HEK293 (cell line): Measurements from ENCODE around the gene AGMAT.

Experiments
- BCL11B ChIP-seq: fragments of 450-650 bp; formaldehyde crosslinking; IDR thresholded peaks from 2 replicates; pipeline ENCODE4 v1.5.1; 2016; ENCODE audit warnings: low read depth, missing biosample characterization, missing genetic modification characterization
- HOXD13 ChIP-seq: sonication (generic); formaldehyde crosslinking; IDR thresholded peaks from 2 replicates; pipeline ENCODE4 v1.8.0; 2022; ENCODE audit warnings: missing genetic modification reagents, borderline replicate concordance
- MYNN ChIP-seq: fragments of 450-650 bp; formaldehyde crosslinking; IDR thresholded peaks from 2 replicates; pipeline ENCODE4 v1.5.1; 2016; ENCODE audit warnings: missing biosample characterization, missing genetic modification characterization, borderline replicate concordance
- OVOL3 ChIP-seq: fragments of 450-650 bp; formaldehyde crosslinking; IDR thresholded peaks from 2 replicates; pipeline ENCODE4 v1.5.1; 2016; ENCODE audit warnings: missing biosample characterization, missing genetic modification characterization
- REPIN1 ChIP-seq: fragments of 450-650 bp; formaldehyde crosslinking; IDR thresholded peaks from 2 replicates; pipeline ENCODE4 v1.5.1; 2017; ENCODE audit warnings: missing biosample characterization, missing genetic modification characterization, low read depth
- SCRT2 ChIP-seq: fragments of 450-650 bp; formaldehyde crosslinking; IDR thresholded peaks from 2 replicates; pipeline ENCODE4 v1.5.1; 2016; ENCODE audit warnings: missing biosample characterization, missing genetic modification characterization
- SP2 ChIP-seq: fragments of 450-650 bp; formaldehyde crosslinking; IDR thresholded peaks from 2 replicates; pipeline ENCODE4 v1.5.1; 2016; ENCODE audit warnings: missing biosample characterization, missing genetic modification characterization
- ZBTB48 ChIP-seq: fragments of 450-650 bp; formaldehyde crosslinking; IDR thresholded peaks from 2 replicates; pipeline ENCODE4 v1.5.1; 2016; ENCODE audit warnings: missing biosample characterization, missing genetic modification characterization
- ZBTB7A ChIP-seq: fragments of 450-650 bp; formaldehyde crosslinking; IDR thresholded peaks from 2 replicates; pipeline ENCODE4 v1.5.1; 2016; ENCODE audit warnings: low read depth, missing biosample characterization, missing genetic modification characterization
- ZBTB8A ChIP-seq: fragments of 450-650 bp; formaldehyde crosslinking; IDR thresholded peaks from 2 replicates; pipeline ENCODE4 v1.5.1; 2016; ENCODE audit warnings: missing biosample characterization, missing genetic modification characterization
- ZFHX2 ChIP-seq: fragments of 450-650 bp; formaldehyde crosslinking; conservative IDR thresholded peaks from 2 replicates; pipeline ENCODE4 v1.5.1; 2016; ENCODE audit warnings: missing biosample characterization, missing genetic modification characterization
- ZFP3 ChIP-seq: fragments of 450-650 bp; formaldehyde crosslinking; IDR thresholded peaks from 2 replicates; pipeline ENCODE4 v1.5.1; 2016; ENCODE audit warnings: low read depth, missing biosample characterization, missing genetic modification characterization
- ZFP37 ChIP-seq: fragments of 450-650 bp; formaldehyde crosslinking; IDR thresholded peaks from 2 replicates; pipeline ENCODE4 v1.5.1; 2016; ENCODE audit warnings: missing biosample characterization, missing genetic modification characterization
- ZNF214 ChIP-seq: fragments of 450-650 bp; formaldehyde crosslinking; IDR thresholded peaks from 2 replicates; pipeline ENCODE4 v1.5.1; 2017; ENCODE audit warnings: missing biosample characterization, mild to moderate bottlenecking, missing genetic modification characterization, borderline replicate concordance
- ZNF248 ChIP-seq: fragments of 450-650 bp; formaldehyde crosslinking; IDR thresholded peaks from 2 replicates; pipeline ENCODE4 v1.5.1; 2017; ENCODE audit warnings: missing biosample characterization, missing genetic modification characterization
- ZNF426 ChIP-seq: fragments of 450-650 bp; formaldehyde crosslinking; IDR thresholded peaks from 2 replicates; pipeline ENCODE4 v1.5.1; 2017; ENCODE audit warnings: missing biosample characterization, missing genetic modification characterization, mild to moderate bottlenecking, inconsistent platforms, moderate library complexity
- ZNF529 ChIP-seq: fragments of 450-650 bp; formaldehyde crosslinking; IDR thresholded peaks from 2 replicates; pipeline ENCODE4 v1.5.1; 2017; ENCODE audit warnings: missing genetic modification characterization, missing biosample characterization; ENCODE audit not compliant: insufficient replicate concordance
- ZNF548 ChIP-seq: fragments of 450-650 bp; formaldehyde crosslinking; IDR thresholded peaks from 2 replicates; pipeline ENCODE4 v1.5.1; 2016; ENCODE audit warnings: missing biosample characterization, missing genetic modification characterization
- ZNF560 ChIP-seq: fragments of 450-650 bp; formaldehyde crosslinking; IDR thresholded peaks from 2 replicates; pipeline ENCODE4 v1.5.1; 2017; ENCODE audit warnings: missing biosample characterization, missing genetic modification characterization, borderline replicate concordance
- ZNF600 ChIP-seq: fragments of 450-650 bp; formaldehyde crosslinking; IDR thresholded peaks from 2 replicates; pipeline ENCODE4 v1.5.1; 2016; ENCODE audit warnings: missing biosample characterization, missing genetic modification characterization
- ZNF610 ChIP-seq: fragments of 450-650 bp; formaldehyde crosslinking; IDR thresholded peaks from 2 replicates; pipeline ENCODE4 v1.5.1; 2016; ENCODE audit warnings: missing biosample characterization, missing genetic modification characterization, borderline replicate concordance
- ZNF707 ChIP-seq: fragments of 450-650 bp; formaldehyde crosslinking; IDR thresholded peaks from 2 replicates; pipeline ENCODE4 v1.5.1; 2016; ENCODE audit warnings: missing biosample characterization, missing genetic modification characterization
- ZNF785 ChIP-seq: fragments of 450-650 bp; formaldehyde crosslinking; IDR thresholded peaks from 2 replicates; pipeline ENCODE4 v1.5.1; 2016; ENCODE audit warnings: missing biosample characterization, missing genetic modification characterization
- ZNF791 ChIP-seq: fragments of 450-650 bp; formaldehyde crosslinking; IDR thresholded peaks from 2 replicates; pipeline ENCODE4 v1.5.1; 2016; ENCODE audit warnings: missing biosample characterization, missing genetic modification characterization
- TF ChIP-seq, protein P1 (sequence below): fragments of 450-650 bp; formaldehyde crosslinking; IDR thresholded peaks from 2 replicates; pipeline ENCODE4 v1.5.1; 2017; ENCODE audit warnings: missing biosample characterization, missing genetic modification characterization
- TF ChIP-seq, protein P2 (sequence below): fragments of 450-650 bp; formaldehyde crosslinking; optimal IDR thresholded peaks from 2 replicates; pipeline ENCODE3; 2016; ENCODE audit warnings: missing biosample characterization, mild to moderate bottlenecking, missing genetic modification characterization
- TF ChIP-seq, protein P3 (sequence below): fragments of 450-650 bp; formaldehyde crosslinking; IDR thresholded peaks from 2 replicates; pipeline ENCODE4 v1.5.1; 2016; ENCODE audit warnings: missing biosample characterization, missing genetic modification characterization, borderline replicate concordance
- TF ChIP-seq, protein P4 (sequence below): fragments of 450-650 bp; IDR thresholded peaks from 2 replicates; pipeline ENCODE4 v1.5.1; 2018; ENCODE audit warnings: missing biosample characterization, mild to moderate bottlenecking, missing genetic modification characterization
- TF ChIP-seq, protein P5 (sequence below): fragments of 450-650 bp; formaldehyde crosslinking; conservative IDR thresholded peaks from 2 replicates; pipeline ENCODE4 v1.5.1; 2016; ENCODE audit warnings: low read depth, missing biosample characterization, missing genetic modification characterization

AGMAT gene

DNA sequence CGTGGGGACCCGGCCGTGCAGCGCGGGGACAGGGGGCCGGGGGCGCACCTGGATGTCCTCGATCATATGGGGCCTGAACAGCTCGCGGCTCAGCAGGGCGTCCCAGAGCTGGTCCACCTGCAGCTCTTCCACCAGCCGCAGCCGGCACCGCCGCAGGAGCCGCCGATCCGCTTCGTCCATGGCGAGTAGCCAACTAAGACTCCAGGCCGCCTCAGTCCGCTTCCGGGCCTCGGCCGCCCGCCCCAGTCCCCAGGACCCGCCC lies 60.9 kb downstream of the AGMAT start, which contains the start of gene CASP9 (continued):
- TF ChIP-seq, protein P1, sequence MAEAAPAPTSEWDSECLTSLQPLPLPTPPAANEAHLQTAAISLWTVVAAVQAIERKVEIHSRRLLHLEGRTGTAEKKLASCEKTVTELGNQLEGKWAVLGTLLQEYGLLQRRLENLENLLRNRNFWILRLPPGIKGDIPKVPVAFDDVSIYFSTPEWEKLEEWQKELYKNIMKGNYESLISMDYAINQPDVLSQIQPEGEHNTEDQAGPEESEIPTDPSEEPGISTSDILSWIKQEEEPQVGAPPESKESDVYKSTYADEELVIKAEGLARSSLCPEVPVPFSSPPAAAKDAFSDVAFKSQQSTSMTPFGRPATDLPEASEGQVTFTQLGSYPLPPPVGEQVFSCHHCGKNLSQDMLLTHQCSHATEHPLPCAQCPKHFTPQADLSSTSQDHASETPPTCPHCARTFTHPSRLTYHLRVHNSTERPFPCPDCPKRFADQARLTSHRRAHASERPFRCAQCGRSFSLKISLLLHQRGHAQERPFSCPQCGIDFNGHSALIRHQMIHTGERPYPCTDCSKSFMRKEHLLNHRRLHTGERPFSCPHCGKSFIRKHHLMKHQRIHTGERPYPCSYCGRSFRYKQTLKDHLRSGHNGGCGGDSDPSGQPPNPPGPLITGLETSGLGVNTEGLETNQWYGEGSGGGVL (tag by site-specific recombination): no peak
- no peak for TF ChIP-seq ZNF785 (tag by site-specific recombination)
- TF ChIP-seq ZNF610: no peak
- TF ChIP-seq ZNF707 (tag by site-specific recombination): no peak
- 0 out of 2 replicates have a peak, but pooled peaks have one; percentile 3 for TF ChIP-seq SP2 (tag by site-specific recombination)
- TF ChIP-seq ZFP3: no peak
- no peak for TF ChIP-seq REPIN1 (tag by site-specific recombination)
- no peak for TF ChIP-seq ZNF248 (tag by site-specific recombination)
- TF ChIP-seq ZBTB8A (tag by site-specific recombination): no peak
- TF ChIP-seq, protein P2, sequence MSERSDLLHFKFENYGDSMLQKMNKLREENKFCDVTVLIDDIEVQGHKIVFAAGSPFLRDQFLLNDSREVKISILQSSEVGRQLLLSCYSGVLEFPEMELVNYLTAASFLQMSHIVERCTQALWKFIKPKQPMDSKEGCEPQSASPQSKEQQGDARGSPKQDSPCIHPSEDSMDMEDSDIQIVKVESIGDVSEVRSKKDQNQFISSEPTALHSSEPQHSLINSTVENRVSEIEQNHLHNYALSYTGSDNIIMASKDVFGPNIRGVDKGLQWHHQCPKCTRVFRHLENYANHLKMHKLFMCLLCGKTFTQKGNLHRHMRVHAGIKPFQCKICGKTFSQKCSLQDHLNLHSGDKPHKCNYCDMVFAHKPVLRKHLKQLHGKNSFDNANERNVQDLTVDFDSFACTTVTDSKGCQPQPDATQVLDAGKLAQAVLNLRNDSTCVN (tag by site-specific recombination): peak; percentile 42
- TF ChIP-seq ZNF426 (tag by site-specific recombination): no peak
- TF ChIP-seq ZFP37 (tag by site-specific recombination): no peak
- TF ChIP-seq HOXD13 (CRISPR knock-in tag): no peak
- TF ChIP-seq MYNN (tag by site-specific recombination): no peak
- no peak for TF ChIP-seq ZBTB7A (tag by site-specific recombination)
- TF ChIP-seq, protein P3, sequence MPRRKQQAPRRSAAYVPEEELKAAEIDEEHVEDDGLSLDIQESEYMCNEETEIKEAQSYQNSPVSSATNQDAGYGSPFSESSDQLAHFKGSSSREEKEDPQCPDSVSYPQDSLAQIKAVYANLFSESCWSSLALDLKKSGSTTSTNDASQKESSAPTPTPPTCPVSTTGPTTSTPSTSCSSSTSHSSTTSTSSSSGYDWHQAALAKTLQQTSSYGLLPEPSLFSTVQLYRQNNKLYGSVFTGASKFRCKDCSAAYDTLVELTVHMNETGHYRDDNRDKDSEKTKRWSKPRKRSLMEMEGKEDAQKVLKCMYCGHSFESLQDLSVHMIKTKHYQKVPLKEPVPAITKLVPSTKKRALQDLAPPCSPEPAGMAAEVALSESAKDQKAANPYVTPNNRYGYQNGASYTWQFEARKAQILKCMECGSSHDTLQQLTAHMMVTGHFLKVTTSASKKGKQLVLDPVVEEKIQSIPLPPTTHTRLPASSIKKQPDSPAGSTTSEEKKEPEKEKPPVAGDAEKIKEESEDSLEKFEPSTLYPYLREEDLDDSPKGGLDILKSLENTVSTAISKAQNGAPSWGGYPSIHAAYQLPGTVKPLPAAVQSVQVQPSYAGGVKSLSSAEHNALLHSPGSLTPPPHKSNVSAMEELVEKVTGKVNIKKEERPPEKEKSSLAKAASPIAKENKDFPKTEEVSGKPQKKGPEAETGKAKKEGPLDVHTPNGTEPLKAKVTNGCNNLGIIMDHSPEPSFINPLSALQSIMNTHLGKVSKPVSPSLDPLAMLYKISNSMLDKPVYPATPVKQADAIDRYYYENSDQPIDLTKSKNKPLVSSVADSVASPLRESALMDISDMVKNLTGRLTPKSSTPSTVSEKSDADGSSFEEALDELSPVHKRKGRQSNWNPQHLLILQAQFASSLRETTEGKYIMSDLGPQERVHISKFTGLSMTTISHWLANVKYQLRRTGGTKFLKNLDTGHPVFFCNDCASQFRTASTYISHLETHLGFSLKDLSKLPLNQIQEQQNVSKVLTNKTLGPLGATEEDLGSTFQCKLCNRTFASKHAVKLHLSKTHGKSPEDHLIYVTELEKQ (tag by site-specific recombination): no peak
- TF ChIP-seq ZNF791 (tag by site-specific recombination): no peak
- TF ChIP-seq ZNF548 (tag by site-specific recombination): no peak
- no peak for TF ChIP-seq OVOL3 (tag by site-specific recombination)
- TF ChIP-seq, protein P4, sequence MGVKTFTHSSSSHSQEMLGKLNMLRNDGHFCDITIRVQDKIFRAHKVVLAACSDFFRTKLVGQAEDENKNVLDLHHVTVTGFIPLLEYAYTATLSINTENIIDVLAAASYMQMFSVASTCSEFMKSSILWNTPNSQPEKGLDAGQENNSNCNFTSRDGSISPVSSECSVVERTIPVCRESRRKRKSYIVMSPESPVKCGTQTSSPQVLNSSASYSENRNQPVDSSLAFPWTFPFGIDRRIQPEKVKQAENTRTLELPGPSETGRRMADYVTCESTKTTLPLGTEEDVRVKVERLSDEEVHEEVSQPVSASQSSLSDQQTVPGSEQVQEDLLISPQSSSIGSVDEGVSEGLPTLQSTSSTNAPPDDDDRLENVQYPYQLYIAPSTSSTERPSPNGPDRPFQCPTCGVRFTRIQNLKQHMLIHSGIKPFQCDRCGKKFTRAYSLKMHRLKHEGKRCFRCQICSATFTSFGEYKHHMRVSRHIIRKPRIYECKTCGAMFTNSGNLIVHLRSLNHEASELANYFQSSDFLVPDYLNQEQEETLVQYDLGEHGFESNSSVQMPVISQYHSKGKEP (tag by site-specific recombination): no peak
- TF ChIP-seq ZNF214 (tag by site-specific recombination): no peak
- TF ChIP-seq ZNF600 (tag by site-specific recombination): peak; percentile 14; the same call in 1 of the 2 replicates
- TF ChIP-seq ZBTB48 (tag by site-specific recombination): no peak
- no peak for TF ChIP-seq ZNF529
- TF ChIP-seq ZNF560 (tag by site-specific recombination): no peak
- TF ChIP-seq, protein P5, sequence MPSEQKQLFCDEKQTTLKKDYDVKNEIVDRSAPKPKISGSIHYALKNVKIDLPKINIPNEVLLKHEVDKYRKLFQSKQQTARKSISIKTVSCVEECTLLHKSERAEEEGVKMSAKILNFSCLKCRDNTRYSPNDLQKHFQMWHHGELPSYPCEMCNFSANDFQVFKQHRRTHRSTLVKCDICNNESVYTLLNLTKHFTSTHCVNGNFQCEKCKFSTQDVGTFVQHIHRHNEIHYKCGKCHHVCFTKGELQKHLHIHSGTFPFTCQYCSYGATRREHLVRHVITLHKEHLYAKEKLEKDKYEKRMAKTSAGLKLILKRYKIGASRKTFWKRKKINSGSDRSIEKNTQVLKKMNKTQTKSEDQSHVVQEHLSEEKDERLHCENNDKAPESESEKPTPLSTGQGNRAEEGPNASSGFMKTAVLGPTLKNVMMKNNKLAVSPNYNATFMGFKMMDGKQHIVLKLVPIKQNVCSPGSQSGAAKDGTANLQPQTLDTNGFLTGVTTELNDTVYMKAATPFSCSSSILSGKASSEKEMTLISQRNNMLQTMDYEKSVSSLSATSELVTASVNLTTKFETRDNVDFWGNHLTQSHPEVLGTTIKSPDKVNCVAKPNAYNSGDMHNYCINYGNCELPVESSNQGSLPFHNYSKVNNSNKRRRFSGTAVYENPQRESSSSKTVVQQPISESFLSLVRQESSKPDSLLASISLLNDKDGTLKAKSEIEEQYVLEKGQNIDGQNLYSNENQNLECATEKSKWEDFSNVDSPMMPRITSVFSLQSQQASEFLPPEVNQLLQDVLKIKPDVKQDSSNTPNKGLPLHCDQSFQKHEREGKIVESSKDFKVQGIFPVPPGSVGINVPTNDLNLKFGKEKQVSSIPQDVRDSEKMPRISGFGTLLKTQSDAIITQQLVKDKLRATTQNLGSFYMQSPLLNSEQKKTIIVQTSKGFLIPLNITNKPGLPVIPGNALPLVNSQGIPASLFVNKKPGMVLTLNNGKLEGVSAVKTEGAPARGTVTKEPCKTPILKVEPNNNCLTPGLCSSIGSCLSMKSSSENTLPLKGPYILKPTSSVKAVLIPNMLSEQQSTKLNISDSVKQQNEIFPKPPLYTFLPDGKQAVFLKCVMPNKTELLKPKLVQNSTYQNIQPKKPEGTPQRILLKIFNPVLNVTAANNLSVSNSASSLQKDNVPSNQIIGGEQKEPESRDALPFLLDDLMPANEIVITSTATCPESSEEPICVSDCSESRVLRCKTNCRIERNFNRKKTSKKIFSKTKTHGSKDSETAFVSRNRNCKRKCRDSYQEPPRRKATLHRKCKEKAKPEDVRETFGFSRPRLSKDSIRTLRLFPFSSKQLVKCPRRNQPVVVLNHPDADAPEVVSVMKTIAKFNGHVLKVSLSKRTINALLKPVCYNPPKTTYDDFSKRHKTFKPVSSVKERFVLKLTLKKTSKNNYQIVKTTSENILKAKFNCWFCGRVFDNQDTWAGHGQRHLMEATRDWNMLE (tag by site-specific recombination): no peak
- no peak for TF ChIP-seq BCL11B (tag by site-specific recombination)
- TF ChIP-seq SCRT2: peak; percentile 61
- no peak for TF ChIP-seq ZFHX2 (tag by site-specific recombination)
